Fibroblast of pulmonary artery (primary cell): ENCODE measurements around the gene PTPN14.

Source experiments
- DNase-seq: peaks from one replicate; pipeline ENCODE4 v3.0.0-alpha.2; 2010; ENCODE audit warnings: low read depth
- H3K4me3 ChIP-seq: replicated peaks from 2 replicates; pipeline ENCODE4 v1.5.1; 2011; ENCODE audit warnings: low read depth, mild to moderate bottlenecking, control low read depth, low read length, moderate library complexity
- TF ChIP-seq, protein P1 (sequence below): IDR thresholded peaks from 2 replicates; pipeline ENCODE4 v1.5.1; 2011; ENCODE audit warnings: mild to moderate bottlenecking, control low read depth, low read length, inconsistent platforms; ENCODE audit errors: missing control alignments

PTPN14 gene

DNA sequence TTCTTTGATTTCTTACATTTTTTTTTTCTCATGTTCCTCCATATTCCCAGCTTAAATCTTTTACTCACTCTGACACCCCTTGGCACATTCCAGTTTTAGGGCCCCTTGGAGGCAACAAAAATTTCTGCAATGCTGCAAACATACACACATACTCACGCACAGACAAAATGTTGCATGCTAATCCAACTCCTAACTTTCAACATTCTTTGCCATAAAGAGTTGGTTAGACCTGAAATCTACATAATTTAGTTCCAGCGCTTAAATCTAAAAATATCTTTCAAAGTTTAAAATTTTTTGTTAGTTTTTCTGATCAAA is 103.9 kb downstream of the PTPN14 start:
- H3K4me3 ChIP-seq: no peak overlapping the region
- DNase-seq: no peak
- TF ChIP-seq, protein P1, sequence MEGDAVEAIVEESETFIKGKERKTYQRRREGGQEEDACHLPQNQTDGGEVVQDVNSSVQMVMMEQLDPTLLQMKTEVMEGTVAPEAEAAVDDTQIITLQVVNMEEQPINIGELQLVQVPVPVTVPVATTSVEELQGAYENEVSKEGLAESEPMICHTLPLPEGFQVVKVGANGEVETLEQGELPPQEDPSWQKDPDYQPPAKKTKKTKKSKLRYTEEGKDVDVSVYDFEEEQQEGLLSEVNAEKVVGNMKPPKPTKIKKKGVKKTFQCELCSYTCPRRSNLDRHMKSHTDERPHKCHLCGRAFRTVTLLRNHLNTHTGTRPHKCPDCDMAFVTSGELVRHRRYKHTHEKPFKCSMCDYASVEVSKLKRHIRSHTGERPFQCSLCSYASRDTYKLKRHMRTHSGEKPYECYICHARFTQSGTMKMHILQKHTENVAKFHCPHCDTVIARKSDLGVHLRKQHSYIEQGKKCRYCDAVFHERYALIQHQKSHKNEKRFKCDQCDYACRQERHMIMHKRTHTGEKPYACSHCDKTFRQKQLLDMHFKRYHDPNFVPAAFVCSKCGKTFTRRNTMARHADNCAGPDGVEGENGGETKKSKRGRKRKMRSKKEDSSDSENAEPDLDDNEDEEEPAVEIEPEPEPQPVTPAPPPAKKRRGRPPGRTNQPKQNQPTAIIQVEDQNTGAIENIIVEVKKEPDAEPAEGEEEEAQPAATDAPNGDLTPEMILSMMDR: no peak

DNA sequence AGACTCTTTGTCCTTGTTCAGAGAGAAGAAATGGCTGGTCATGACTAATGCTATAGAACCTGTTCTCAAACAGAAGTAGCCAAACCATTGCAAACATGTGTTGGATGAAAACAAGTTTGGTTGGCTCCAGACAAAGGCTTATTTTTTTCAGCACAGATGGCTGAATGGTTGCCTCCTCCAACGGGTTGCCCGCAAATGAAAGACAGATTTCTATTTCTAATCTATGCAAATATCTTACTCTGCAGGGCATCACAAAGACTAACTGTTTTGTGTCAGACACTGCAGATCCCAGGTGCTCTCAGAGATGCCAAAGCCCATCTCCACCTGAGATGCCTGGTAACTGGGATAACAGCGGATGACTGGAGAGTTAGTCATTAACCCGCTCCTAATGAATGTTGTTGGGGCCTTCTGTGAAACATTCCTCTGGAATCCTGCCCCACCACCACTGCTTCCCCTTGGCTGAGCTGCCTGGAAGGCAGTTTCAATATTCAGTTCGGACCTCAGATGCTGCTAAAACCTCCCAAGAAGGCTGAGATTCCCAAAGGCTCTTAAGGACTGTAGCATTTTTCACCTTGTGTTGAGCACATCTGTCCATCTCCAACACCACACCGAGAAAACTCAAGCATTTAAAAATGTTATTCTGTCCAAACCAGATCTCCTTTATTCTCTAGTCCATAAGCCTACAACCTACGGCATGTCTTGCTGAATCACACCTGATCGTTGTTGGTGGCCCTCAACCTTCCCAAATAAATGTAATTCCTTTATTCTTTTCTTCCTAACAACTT is 104.4 kb downstream of the PTPN14 start:
- TF ChIP-seq, protein P1: no peak
- peak overlapping the region; percentile 25 for H3K4me3 ChIP-seq
- peak; percentile 88 for DNase-seq

- H3K4me3 ChIP-seq: no peak overlapping the region
- DNase-seq: peak; percentile 54
Measured at GRCh38 chr1:214445831-214446614, 105.4 kb downstream of the PTPN14 start.

DNA sequence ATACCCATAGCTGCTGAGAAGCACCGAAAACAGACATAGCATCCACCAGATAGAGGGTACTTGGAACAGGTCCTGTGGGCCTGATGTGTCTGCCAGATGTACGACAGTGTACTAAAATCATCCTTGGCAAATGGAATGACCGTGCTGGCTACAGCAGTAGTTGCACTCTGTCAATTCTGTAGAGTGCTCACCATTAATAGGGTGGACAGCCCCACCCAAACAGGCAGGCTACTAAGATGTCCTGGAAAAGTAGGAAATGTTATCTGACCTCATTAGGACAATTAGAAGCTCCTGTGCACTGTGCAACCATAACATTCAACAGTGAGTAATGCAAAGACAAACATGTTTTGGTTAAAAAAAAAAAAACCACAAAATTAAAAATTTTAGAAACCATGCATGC is 106.2 kb downstream of the PTPN14 start:
- H3K4me3 ChIP-seq: no peak overlapping the region
- DNase-seq: no peak
- TF ChIP-seq, protein P1: no peak

More at GRCh38 chr1:214445831-214446614, 105.4 kb downstream of the PTPN14 start:
- TF ChIP-seq, protein P1: no peak

- H3K4me3 ChIP-seq: no peak overlapping the region
- TF ChIP-seq, protein P1: no peak
- no peak for DNase-seq
Measured at GRCh38 chr1:214444182-214444939, 107.0 kb downstream of the PTPN14 start.

DNA sequence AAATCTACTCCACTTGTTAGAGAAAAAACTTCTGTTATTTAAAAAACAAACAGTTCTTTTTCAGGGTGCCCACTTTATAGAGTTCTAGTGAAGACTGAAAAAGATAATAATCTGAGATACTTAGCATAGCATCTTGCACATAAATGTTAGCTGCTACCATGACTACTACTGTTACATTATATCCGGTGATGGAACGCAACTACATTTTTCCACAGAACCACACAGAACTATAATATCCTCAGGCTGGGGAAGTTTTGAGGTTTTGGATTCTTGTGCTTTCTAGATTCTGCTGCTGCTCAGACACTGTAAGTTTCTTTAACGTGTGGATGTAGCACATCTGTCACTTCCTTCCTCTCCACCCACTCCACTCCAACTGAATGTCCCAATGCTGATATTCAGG is 110.3 kb downstream of the PTPN14 start:
- DNase-seq: peak; percentile 62
- H3K4me3 ChIP-seq: no peak overlapping the region
- TF ChIP-seq, protein P1: no peak
